Measurements from ENCODE around the gene SLC25A43.
"Not testable (repeated sequence)": the region's sequence is repeated elsewhere in the genome, so short reads cannot be mapped to it uniquely, and the experiment has no call there.

Gene SLC25A43

DNA sequence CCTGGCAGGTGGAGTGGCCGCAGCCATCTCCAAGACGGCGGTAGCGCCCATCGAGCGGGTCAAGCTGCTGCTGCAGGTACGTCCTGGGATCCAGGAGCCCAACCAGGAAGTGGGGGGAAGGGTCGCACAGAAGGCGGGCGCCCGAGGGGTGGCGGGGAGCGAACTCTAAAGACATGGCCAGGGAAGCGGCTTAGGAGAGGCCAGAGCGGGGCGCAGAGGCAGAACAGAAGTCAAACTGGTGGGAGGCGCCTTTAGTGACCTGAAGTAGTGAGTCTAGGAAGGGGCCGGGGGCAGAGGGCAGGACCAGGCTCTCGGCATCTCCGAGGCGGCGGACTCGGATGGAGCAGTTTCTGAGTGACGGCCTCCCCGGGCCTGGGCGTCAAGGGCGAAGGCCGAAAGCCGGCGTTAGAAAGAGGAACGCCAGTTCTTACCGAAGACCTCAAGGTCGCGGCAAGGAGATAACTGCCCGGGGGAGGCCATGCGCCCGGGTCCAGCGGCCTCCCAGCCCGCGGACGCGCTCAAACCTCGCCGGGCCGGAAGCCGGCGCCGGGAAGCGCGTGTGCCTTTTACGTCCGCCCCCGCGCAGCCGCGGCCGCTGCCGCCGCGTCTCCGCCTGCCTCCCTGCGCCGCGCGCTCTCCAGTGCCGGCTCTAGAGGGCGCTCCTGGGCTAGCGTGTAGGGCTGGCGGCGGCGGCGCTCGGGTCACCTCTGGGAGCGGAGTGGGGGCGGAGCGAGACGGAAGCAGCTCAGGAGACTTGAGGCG, 69.6 kb downstream of the SLC25A43 start:
- peak; percentile 86 for DNase-seq (ENCODE audit: low spot score)

DNA sequence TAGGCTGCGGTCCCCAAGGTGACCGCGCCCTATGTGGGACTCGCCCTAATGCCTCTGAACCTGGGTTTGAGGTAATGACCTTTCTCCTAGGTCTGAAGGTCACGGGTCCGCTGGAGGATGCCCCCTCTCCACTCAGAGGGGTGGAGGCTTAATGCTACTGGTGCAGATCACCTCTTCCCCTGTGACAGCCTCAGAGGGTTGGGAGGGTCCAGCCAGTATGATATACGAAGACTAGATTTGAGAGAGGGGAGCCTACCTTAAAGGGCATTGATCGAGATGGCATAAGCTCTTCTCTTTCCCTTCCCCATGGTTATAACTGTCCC, 70.1 kb downstream of the SLC25A43 start:
- no peak for DNase-seq (ENCODE audit: low spot score)

DNA sequence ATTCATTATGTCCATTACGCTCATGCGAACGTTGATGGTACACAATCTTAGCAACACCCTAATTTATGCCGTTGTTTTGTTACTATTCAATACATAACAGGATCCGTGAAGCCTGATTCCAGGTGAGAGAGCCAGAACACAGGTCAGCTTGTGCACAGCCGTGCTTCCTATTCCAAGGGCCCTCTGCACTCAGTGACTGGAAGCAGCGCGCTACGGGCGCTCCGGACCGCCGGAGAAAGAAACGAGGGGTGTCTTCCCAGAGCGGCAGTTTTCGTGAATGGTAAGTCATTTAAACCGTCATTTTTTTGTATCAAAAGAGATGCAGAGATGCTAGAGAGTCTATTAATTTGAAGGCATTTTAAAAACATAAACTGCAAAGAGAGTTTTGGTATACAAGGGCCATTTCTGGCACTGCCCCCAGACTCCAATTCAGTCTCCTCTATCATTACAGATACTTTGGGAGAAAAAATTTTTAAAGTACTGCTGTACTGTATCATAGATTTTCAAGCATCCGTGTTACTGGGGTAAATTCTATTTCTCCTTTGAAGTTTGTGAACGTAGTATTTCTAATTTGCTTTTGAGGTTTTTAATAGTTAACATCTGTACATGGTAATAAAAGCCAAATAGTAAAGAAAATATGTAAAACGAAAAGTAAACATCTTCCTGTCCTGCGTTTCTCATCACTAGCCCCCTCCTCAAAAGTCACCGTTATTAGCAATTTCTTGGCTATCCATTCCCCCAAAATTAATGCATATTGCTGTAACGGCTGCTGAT, 75.7 kb downstream of the SLC25A43 start:
- no peak for DNase-seq (ENCODE audit: low spot score)

DNA sequence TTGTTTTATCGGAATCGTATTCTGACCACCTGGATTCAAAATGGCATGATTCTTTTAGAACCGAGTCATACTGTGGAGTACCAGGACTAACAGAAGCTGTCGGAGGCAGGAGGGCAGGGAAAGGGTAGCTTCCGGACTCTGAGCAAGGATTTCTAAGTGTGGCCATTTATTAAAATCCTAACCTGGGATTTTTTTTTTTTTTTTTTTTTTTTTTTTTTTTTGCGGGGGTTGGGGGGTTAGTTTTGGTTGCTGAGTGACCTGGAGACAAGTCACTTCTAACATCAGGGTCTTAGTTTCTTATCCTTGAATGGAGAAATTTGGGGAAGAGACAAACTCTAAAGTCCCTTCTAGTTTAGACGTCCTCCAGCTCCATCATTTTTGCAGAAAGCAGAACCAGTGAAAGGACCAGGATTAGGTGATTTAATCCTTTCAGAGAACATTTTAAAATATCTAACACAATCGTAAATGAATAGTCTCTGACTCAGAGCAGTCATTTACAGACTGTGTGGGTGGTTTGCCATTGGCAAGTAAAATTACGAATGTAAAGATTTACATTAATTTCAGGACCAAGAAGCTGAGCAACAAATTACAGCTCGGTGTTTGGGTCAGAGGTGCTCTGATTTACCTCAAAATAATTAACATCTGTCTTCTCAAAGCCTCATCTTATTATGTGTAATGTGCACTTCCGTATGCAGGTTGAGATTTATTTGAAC, 76.4 kb downstream of the SLC25A43 start:
- no peak for DNase-seq (ENCODE audit: low spot score)

DNA sequence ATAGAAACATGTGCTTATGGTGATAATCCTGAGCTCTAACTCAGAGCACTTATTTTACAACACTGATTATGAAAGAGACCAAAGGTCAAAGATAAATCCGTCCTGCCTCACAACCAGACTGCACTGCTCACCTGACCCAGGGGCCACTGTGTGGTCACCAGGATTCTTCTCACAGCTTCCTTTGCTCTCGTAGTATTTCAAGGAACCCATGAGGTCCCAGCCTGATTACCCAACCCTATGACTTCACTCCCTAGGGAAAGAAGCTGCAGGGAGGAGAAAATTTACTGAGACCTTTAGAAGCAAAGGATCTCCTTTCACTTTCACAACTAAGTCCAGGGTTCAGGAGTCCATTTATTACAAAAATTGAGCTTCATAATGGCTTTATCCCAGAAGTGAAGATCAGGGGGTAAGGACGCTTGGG, 78.7 kb downstream of the SLC25A43 start:
- no peak for DNase-seq (ENCODE audit: low spot score)

DNA sequence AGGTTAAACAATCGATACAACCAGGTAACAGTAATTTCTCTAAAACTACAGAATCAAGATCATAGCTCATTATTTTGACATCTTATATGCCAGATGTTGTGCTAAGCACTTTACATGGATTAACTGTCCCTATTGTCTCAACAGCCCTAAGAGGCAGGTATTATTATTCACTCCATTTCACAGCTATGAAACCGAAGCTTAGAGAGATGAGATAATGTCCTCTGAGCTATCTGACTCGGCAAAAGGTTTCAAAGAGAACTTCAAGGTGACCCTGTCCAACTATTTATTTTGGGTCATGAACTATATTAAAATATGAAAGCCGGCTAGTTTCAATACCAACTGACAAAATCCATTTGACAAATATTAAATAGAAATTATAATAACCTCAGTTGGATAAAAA, 79.4 kb downstream of the SLC25A43 start:
- no peak for DNase-seq (ENCODE audit: low spot score)

DNA sequence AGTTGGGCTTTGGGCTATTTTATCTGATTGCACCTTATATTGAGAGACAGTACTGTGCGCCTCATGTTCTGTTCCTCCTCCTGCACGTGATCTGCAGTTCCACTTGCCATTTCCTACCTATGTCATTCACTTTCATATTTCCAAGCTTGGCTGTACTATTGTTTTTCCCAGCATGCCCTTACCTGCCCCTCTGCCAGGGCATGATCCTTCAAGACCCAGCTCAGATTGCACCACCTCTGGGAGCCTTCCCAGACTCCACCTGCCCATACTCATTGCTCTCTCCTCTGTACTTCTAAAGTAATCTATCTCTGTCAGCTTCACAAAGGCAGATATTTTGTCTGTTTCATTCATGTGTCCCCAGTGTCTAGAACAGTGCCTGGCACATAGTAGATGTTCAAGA, 80.7 kb downstream of the SLC25A43 start:
- no peak for DNase-seq (ENCODE audit: low spot score)

DNA sequence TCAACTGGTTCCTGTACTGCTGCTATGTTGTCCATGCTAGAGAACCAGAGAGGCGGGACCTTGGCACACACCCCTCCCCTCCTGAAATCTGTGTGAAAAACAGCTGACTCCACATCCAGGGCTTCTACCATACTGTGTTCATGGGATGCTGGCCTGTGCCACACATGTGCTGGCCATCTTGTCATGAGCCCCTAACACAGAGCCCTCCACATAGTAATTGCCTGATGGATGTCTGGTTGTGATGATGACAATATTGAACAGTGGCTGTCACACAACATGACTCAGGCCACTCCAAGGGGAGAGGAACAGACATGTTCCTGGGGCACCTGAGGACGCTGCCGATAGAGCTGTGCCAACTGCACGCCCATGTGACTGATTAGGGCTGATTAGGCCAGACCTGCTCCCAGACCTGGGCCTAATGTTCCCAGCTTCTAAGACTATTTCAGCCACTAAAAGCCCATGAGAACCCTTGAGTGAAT, 82.2 kb downstream of the SLC25A43 start:
- DNase-seq (ENCODE audit: low spot score) = no peak

DNA sequence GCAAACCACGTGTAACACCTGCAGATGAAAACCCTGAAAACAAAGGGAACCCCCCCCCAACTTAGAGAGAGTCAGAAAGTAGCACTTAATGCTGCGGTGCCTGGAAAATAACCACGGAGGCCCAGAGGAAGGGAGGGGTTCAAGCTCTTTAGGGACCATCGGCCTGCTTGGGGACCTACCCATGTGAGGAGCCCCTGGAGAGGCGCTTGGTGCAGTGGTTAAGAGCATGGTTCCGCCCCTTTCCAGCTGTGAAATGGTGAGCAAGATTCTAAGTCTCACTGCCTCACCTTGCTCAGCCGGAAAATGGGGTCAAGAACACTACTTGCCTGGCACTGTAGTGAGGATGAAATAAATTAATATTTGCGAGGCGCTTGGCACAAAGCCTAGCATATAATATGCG, 82.9 kb downstream of the SLC25A43 start:
- DNase-seq (ENCODE audit: low spot score) = no peak

DNA sequence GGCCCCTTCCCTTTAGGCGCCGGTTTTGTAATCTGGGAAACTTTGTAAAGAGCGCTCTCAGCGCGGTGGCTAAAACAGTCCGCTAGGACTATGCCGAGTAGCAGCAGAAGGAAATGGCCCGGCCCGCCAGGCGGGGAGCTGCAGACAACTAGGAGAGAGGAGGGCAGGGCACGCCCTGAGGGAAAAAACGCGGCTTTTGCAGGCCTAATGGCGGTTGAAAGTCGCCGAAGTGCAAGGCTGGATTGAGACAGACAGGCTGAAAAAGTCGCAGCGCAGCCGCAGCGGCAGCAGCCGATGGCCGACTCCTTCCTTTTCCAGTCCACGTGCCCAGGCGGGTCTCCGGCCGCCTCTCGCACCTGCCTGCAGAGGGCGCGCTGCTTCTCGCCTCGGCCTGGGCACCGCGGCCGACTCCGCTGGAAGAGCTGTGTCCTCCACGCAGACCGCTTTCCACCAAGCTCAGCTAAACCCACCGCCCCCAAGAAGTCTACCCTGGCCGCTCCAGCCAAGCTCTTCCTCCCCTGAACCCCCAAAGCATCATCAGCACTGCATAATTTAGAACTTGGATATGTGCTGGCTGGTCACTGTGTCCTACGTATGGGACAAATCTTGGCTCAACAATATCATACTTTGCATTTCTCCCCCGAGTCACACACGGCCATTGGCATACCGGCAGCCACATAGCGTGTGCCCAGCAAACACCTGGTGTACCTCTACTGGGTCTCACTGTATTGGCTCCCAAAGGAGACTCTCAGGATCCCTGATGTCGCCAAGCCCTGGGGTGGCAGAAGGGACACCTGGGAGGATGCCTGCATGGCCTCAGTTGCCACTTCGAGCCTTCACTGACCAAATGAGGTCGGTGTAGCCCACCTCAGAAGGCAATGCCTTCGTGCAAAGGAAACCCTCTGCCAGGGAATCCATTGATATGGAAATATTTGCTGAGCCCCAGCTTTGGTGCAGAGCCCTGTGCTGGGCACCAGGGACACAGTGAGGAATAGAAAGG, 83.6 kb downstream of the SLC25A43 start:
- peak; percentile 57 for DNase-seq (ENCODE audit: low spot score)

DNA sequence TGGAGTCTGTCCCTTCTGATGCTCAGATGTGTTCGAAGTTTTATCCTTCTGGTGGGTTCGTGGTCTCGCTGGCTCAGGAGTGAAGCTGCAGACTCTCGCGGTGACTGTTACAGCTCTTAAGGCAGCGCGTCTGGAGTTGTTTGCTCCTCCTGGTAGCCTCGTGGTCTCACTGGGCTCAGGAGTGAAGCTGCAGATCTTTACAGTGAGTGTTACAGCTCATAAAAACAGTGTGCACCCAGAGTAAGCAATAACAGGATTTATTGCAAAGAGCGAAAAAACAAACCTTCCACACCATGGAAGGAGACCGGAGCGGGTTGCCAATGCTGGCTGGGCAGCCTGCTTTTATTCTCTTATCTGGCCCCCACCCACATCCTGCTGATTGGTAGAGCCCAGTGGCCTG, 87.6 kb downstream of the SLC25A43 start:
- DNase-seq (ENCODE audit: low spot score) = no peak

DNA sequence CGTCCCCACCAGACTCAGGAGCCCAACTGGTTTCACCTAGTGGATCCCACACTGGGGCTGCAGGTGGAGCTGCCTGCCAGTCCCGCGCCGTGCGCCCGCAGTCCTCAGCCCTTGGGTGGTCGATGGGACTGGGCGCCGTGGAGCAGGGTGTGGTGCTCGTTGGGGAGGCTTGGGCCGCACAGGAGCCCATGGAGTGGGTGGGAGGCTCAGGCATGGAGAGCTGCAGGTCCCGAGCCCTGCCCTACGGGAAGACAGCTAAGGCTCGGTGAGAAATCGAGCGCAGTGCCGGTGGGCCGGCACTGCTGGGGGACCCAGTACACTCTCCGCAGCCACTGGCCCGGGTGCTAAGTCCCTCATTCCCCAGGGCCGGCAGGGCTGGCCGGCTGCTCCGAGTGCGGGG, 88.6 kb downstream of the SLC25A43 start:
- DNase-seq (ENCODE audit: low spot score) = not testable (repeated sequence)

DNA sequence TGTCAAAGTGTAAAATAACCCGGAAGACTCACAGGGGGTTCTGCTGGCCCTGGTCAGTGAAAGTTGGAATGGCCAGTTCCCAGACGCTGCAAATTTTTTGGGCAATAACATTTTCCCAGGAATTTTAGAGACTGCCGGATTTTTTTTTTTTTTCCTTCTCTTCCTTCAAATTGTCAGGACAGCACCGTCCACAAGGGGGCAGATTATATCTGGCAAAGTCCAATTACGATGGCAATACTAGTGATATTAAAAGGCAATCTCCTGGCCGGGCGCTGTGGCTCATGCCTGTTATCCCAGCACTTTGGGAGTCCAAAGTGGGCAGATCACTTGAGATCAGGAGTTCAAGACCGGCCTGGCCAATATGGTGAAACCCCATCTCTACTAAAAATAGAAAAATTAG, 89.6 kb downstream of the SLC25A43 start:
- DNase-seq (ENCODE audit: low spot score) = peak; percentile 31

DNA sequence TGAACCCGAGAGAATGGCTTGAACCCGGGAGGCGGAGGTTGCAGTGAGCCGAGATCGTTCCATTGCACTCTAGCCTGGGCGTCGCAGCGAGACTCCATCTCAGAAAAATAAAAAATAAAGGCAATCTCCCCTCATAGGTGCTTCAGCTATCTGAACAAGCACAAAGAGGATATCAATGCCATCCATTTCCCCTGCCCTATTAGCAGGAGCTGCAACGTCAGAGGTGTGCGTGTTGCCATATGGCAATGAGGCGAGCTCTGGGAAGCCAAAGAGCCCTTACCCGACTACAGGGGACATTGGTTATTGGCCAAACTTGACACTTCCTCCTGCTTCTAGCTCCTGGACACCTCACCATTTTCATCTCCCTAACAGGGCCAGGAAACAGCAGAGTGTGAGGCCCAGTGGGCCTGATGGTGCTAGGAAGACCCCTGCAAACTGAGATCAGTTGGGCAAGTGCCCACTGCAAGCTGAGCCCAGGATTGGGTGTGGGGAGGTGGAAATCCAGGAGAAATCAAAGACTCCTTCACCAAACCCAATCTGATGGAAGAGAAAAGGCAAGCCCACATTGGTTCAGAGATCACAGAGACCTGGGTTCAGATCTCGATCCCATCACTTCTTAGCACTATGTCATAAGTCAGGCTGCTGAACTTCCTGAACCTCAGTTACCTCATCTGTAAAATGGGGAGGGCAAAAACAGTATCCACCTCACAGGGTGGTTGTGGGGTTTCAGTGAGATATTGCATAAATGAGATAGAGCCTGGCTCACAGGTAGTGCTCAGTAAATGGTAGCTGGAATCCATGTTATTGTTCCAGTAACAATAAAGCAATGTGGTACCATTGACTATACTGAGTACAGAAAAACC, 90.3 kb downstream of the SLC25A43 start:
- DNase-seq (ENCODE audit: low spot score) = no peak

DNA sequence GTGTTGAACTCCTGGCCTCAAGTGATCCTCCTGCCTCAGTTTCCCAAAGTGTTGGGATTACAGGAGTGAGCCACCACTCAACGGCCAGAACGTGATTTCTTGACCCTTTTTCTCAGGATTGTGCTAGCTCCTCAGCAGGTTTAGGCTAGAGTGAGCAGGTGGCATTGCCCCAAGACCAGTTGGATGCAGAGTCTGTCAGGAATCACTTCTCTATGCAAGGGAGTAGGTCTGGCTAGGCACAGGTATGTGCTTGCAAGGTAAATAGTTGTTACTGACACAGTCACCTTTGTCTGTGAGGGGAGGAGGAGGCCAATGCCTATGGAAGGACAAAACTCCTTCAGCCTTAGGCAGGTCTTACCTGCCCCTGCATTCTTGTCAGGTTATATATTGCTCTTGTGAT, 93.3 kb downstream of the SLC25A43 start:
- no peak for DNase-seq (ENCODE audit: low spot score)

DNA sequence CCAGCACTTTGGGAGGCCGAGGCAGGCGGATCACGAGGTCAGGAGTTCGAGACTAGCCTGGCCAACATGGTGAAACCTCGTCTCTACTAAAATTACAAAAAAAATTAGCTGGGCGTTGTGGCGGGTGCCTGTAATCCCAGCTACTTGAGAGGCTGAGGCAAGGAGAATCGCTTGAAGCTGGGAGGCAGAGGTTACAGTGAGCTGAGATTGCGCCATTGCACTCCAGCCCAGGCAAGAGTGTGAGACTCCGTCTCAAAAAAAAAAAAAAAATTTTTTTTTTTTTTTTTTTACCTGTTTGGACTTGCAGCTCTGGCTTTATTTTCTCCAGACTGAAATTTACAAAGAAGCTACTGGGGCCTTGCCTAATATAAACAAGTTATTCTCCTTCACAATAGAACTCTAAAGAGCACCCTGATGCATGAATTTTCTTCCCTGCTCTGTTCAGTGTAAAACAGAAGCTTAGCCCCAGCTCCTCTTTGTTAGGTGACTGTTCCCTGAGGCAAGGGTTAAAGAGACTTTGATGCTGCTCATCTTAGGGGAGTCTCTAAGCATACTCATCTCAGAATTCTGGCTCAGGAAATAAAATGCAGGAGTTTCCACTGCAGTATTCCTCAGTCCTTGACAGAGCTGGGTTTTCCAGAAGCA, 94.8 kb downstream of the SLC25A43 start:
- DNase-seq (ENCODE audit: low spot score) = not testable (repeated sequence)

DNA sequence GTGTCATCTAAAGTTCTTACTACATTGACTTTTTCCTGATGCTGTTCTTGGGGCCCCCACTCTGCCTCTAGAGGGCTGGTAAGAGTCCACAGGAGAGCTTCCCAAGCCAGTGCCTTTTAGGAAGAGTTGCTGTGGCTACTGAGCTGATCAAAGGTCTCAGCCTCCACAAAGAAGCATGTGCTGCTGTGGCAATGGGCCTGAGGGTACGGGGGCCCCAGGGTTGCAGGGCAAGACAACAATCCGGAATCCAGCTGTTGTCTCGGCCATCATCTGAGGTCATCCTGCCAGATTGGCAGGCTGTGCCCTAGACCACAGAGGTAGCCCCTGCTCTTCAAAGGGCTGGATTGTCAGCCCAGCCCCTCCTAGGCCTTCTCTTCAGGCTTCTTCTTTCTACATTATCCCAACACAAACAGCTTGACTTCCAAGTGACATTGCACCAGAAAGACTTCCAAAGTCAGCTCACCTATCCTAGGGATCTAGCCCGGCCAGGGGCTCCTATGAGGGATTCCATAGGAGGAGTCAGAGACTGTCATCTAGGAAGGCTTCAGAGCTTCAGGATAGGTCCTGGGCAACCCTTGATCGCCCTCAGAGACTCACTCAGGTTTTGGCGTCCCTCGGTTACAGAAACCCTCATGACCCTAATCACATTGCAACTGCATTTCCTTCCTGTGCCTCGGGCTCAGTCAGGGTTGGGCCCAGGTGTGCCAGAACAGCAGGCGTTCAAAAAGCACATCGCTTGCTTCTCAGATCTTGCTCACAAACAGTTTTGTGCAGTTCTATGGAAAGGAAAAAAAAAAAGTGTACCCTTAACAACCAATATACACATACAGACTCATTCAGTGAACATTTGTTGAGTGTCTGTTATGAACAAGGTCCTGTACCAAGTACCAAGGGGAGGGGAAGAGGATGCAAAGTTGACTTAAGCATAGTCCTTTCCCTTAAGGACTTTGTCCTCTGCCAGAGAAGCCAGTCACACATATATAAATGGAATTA, 96.9 kb downstream of the SLC25A43 start:
- DNase-seq (ENCODE audit: low spot score) = no peak

DNA sequence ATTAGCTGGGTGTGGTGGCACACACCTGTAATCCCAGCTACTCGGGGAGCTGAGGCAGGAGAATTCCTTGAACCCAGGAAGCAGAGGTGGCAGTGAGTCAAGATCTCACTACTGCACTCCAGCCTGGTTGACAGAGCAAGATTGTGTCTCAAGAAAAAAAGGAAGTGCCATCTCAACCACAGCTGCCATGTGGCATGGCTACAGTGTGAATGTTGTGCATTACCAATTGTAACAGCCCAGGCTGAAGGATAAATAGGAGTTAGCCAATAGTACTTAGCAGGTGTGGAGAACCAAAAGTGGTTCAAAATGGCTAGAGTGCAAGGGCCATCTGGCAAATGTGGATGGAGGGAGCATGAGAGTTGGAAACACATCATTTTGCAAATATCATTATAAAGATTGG, 98.0 kb downstream of the SLC25A43 start:
- DNase-seq (ENCODE audit: low spot score) = no peak
